Nephron progenitor cell (in vitro differentiated cells): ENCODE results near the gene CC2D2A.

Experiments used
- DNase-seq: peaks from one replicate; pipeline ENCODE4 v3.0.0; 2021
- H3K27ac Mint-ChIP-seq: 2 replicates; pipeline ENCODE4 v1.8.0; 2021; ENCODE audit warnings: mild to moderate bottlenecking, moderate library complexity, mixed read lengths
- H3K27me3 Mint-ChIP-seq: 2 replicates; pipeline ENCODE4 v1.8.0; 2021; ENCODE audit warnings: mild to moderate bottlenecking, low read depth, mixed read lengths; ENCODE audit not compliant: poor library complexity
- H3K36me3 Mint-ChIP-seq: 2 replicates; pipeline ENCODE4 v1.8.0; 2021; ENCODE audit warnings: low read depth, mixed read lengths
- H3K4me1 Mint-ChIP-seq: 2 replicates; pipeline ENCODE4 v1.8.0; 2021; ENCODE audit warnings: mixed read lengths
- H3K4me3 Mint-ChIP-seq: 2 replicates; pipeline ENCODE4 v1.8.0; 2021; ENCODE audit warnings: mild to moderate bottlenecking, moderate library complexity, mixed read lengths
- H3K9me3 Mint-ChIP-seq: 2 replicates; pipeline ENCODE4 v1.8.0; 2021; ENCODE audit warnings: mild to moderate bottlenecking, moderate library complexity, mixed read lengths
- TF ChIP-seq, protein P1 (sequence below): fragments of 200-600 bp; sonication (generic); IDR thresholded peaks from 2 replicates; pipeline ENCODE4 v1.5.0; 2021; ENCODE audit warnings: antibody characterized with exemption

The CC2D2A gene

DNA sequence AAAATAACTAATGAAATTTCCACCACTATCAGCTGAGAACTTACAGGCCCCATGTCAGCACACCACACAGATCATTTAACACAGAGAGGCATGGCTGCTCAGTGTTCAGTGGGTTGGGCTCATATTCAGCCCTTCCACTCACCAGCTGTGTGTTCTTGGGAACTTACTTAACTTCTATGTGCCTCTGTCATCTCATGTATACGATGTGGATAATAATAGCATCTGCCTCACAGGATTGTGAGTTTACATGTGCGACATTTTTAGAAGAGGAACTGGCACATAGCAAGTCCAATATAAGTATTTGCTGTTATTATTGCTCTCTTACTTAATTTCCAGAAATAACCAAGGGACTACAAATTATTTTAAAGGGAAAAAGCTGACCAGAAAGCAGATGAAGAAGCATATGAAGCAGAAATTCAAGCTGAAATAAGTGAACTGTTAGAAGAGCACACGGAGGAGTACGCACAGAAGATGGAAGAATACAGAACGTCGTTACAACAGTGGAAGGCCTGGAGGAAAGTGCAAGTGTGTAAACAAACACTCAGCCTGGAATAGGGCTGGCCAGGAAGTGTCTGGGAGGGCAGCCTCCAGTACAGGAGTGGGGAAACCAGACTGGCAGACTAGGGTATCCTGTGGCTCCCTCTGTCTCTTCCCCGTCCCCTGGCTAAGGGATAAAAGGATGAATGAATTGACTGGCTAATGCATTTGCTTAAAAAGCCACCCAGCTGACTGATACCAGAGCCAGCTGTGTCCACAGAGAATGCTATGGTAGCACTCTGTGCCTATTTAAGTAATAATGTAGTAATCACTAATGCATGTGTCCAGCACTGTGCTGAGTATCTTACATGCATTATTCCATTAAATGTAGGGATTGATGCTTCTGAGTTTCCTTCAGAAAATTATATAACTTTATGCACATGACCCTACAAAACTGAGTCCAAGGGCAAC lies 67.1 kb downstream of the CC2D2A start:
- Mint-ChIP-seq H3K27me3 (no peaks in the 10 kb centered on the region), H3K4me1 (peaks cover 5% of the 10 kb centered on the region), H3K4me3 (no peak overlapping the region), H3K9me3 (no peaks in the 10 kb centered on the region), H3K36me3 (peaks cover 33% of the 10 kb centered on the region), H3K27ac (peak overlapping the region; percentile 9)
- TF ChIP-seq, protein P1, sequence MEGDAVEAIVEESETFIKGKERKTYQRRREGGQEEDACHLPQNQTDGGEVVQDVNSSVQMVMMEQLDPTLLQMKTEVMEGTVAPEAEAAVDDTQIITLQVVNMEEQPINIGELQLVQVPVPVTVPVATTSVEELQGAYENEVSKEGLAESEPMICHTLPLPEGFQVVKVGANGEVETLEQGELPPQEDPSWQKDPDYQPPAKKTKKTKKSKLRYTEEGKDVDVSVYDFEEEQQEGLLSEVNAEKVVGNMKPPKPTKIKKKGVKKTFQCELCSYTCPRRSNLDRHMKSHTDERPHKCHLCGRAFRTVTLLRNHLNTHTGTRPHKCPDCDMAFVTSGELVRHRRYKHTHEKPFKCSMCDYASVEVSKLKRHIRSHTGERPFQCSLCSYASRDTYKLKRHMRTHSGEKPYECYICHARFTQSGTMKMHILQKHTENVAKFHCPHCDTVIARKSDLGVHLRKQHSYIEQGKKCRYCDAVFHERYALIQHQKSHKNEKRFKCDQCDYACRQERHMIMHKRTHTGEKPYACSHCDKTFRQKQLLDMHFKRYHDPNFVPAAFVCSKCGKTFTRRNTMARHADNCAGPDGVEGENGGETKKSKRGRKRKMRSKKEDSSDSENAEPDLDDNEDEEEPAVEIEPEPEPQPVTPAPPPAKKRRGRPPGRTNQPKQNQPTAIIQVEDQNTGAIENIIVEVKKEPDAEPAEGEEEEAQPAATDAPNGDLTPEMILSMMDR = no peak
- no peak for DNase-seq

DNA sequence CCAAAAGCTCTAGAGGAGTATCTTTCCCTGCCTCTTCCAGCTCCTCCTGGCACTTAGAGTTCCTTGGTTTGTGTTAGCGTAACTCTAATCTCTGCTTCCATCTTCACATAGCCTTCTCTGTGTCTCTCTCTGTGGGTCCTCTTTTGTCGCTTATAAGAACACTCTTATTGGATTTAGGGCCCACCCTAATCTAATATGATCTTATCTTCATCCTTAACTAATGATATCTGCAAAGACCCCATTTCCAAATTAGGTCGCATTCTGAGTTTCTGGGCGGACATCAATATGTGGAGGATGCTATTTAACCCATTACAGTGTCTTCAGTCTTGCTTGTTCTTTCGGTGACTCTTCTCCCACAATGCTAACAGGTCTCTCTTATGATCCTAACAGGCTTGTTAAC lies 72.3 kb downstream of the CC2D2A start:
- Mint-ChIP-seq H3K4me3 (no peak overlapping the region), H3K27ac (peak overlapping the region; percentile 27), H3K9me3 (no peaks in the 10 kb centered on the region), H3K27me3 (no peaks in the 10 kb centered on the region), H3K4me1 (peaks cover 7% of the 10 kb centered on the region), H3K36me3 (peaks cover 50% of the 10 kb centered on the region)
- no peak for DNase-seq
- TF ChIP-seq, protein P1 = no peak

DNA sequence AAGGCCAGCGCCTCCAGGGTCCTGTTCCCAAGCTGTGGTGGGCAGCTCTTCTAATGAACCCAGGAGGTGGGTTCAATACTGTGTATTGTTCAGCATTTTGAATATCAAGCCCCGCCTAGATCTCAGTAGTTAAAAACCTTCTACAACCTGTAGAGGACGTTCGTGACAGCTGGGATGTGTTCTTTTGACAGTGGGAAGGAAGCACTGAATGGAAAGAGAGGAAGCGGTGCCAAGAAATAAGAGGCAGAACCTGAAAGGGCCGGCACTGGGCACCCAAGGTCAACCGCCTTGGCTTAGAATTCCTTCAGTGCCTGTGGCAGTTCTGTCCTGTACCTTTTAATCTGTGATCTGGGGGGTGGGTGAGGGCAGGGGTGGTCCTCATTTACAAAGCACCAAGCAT lies 73.1 kb downstream of the CC2D2A start:
- no peak for DNase-seq
- no peaks in the 10 kb centered on the region for H3K27me3 Mint-ChIP-seq
- H3K27ac Mint-ChIP-seq = no peak overlapping the region
- no peaks in the 10 kb centered on the region for H3K9me3 Mint-ChIP-seq
- no peak overlapping the region for H3K4me3 Mint-ChIP-seq
- peaks cover 6% of the 10 kb centered on the region for H3K4me1 Mint-ChIP-seq
- H3K36me3 Mint-ChIP-seq = peaks cover 51% of the 10 kb centered on the region
- TF ChIP-seq, protein P1 = no peak

DNA sequence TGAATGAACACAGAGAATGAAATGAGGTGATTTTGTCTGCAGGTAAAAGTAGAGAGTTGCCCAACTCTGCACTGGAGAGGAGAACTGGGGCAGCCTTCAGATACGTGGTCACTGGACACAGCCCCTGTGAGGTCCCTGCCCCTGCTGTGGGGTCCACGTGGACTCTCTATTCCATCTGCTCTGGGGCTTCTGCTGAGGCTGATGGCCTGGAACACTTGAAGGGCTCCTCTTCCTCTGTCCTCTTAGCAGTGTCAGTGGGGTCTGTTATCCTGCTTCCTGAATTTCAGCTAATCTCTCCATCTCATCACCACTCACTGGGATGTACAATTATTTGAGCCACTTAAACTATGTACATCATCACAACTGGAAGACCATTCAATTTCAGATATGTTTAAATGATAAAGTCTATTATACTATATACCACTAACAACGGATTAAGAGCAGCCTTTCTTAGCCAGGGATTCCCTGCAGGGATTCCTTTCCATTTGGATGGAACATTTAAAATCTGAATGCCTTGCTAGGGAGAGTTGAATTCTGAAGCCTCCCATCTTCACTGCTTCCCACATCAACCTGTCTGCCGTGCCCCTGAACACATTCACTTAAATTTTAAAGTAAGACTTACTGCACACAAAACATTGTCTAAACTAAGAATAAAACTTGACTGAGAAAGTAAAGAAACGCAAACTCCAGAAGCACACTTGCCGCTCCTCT lies 74.0 kb downstream of the CC2D2A start:
- Mint-ChIP-seq H3K4me1 (peaks cover 6% of the 10 kb centered on the region), H3K36me3 (peaks cover 48% of the 10 kb centered on the region), H3K9me3 (no peaks in the 10 kb centered on the region), H3K27me3 (no peaks in the 10 kb centered on the region), H3K27ac (no peak overlapping the region), H3K4me3 (no peak overlapping the region)
- TF ChIP-seq, protein P1 = no peak
- no peak for DNase-seq

DNA sequence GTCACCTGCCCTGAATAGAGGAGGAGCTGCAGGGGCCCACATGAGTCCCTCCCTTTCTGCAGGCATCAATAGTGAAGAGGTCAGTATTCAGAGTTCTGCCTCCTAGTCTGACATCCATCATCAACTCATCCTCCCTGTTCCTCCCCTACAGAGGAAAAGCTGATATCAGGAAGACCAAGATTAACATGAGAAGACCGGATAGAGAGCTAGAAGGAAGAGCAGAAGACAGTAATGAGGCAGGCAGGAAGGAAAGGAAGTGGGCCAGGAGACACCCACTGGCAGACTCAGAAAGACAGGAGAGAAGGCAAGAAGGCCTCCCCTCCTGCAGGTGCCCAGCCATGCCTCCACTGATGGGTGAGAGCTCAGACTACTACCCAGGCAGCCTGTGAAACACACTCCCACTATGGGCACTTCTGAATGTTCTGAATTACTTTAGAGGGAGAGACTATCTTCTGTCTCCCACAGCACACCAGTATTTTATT lies 74.6 kb downstream of the CC2D2A start:
- Mint-ChIP-seq H3K27ac (peak overlapping the region; percentile 51), H3K27me3 (no peaks in the 10 kb centered on the region), H3K36me3 (peaks cover 47% of the 10 kb centered on the region), H3K9me3 (no peaks in the 10 kb centered on the region), H3K4me3 (no peak overlapping the region), H3K4me1 (peaks cover 6% of the 10 kb centered on the region)
- TF ChIP-seq, protein P1 = no peak
- no peak for DNase-seq
